ENCODE data around the gene SLC35E2B.
A peak's percentile ranks its signal among the peaks of the same experiment; 100 is the strongest.
"Not testable (repeated sequence)": the region's sequence is repeated elsewhere in the genome, so short reads cannot be mapped to it uniquely, and the experiment has no call there.

SLC35E2B gene

DNA sequence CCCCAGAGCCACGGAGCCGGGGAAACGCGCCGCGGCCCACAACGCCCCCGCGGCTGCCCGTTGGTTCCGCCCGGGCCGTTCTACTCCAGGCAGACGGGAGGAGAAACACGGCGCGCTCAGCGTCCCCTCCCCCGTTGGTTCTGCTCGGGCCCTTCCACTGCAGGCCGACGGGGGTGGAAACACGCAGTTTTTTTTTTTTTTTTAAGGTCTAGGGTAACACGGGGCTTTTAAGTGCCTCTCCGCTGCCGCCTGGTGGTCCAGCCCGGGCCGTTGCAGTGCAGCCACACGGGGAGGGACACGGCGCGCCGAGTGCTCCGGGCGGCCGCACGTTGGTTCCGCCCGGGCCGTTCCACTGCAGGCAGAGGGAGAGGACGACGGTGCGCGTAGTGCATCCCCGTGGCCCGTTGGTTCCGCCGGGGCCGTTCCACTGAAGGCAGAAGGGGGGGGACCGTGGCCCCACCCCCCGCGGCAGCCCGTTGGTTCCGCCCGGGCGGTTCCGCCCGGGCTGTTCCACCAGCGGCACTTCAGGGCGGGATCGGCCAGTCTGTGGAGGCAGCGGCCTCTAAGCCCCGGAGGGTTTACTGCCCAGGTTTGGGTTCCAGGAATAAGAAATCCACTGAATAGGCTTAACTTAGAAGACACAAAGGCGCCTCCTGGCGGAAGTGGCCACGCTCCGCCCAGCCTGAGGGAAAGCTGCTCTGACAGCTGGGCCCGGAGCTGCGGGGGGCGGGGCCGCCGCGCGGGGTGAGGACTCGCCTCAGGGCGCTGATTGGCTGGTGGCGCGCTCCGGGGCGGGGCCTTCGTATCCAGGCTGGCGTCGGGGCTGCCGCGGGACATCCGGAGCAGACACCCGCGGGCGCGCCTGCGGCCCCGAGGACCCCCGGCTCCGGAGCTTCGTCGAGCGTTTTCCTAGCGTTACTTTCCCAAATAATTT, at the start of gene SLC35E2B:
Gene SLC35E2B (minus strand): TSS at position 82 of the 934 bp plus-strand sequence. CDS start 16,096 bp downstream, outside the sequence.
- peak; percentile 90 to 98 (median 94) for DNase-seq

- DNase-seq, result not testable (repeated sequence)
Observed at GRCh38 chr1:1741013-1741412, 48.4 kb upstream of the SLC35E2B start.

GRCh38 chr1:1738799-1739337, 46.3 kb upstream of the SLC35E2B start:
- not testable (repeated sequence) for DNase-seq

GRCh38 chr1:1737675-1738590, 45.3 kb upstream of the SLC35E2B start:
- not testable (repeated sequence) for DNase-seq

DNA sequence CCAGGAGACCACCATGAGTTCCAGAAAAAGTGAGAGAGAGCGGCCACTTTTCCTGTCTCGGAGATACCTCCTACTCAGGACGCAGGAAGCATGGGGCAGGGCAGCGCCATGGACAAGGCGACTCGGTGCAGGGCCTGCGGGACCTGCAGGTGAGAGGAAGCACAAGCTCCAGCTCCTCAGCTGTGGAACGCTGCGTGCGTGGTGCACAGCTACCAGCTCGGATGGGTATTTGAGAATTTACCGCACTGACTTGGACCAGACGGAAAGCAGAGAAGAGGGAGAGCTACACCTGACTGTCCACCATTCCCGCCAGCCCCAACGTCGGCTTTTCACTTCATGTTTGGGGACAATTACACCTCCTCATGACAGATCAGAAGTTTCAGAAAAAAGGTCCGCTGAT, 39.8 kb upstream of the SLC35E2B start:
- DNase-seq, result no peak

DNA sequence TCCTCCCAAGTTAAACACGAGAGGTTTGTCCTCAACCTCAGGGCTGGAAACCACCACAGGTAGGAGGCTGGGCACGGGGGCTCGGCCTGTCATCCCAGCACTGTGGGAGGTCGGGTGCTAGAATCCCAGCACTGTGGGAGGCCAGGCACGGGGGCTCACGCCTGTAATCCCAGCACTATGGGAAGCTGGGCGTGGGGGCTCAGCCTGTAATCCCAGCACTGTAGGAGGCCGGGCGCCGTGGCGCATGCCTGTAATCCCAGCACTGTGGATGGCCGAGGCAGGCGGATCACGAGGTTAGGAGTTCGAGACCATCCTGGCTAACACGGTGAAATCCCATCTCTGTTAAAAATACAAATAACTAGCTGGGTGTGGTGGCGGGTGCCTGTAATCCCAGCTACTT, 38.3 kb upstream of the SLC35E2B start:
- no peak for DNase-seq

GRCh38 chr1:1730230-1730629, 37.6 kb upstream of the SLC35E2B start:
- DNase-seq, result not testable (repeated sequence)

DNA sequence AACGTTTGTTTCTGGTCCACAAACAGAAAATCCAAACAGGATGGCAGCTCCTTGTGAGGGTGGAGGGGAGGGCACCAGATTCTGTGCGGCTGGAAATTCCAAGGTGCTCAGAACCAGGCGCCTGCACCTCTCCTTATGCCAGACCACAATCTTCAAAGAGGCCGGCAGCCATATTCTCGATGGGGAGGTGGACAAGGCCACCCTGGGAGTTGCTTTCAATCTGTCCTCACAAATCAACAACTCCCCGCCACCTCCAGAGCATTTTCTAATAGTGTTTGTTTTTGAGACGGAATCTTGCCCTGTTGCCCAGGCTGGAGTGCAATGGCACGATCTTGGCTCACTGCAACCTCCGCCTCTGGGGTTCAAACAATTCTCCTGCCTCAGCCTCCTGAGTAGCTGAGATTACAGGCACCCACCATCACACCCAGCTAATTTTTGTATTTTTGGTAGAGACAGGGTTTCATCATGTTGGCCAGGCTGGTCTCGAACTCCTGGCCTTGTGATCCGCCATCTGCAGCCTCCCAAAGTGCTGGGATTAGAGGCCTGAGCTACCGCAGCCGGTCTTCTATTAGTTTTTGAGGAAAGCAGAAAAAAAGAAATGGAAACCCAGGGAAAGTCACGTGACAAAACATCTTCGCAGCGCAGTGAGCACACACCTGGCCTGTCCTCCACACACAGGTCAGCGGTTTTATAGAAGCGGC, 36.7 kb upstream of the SLC35E2B start:
- not testable (repeated sequence) for DNase-seq

DNA sequence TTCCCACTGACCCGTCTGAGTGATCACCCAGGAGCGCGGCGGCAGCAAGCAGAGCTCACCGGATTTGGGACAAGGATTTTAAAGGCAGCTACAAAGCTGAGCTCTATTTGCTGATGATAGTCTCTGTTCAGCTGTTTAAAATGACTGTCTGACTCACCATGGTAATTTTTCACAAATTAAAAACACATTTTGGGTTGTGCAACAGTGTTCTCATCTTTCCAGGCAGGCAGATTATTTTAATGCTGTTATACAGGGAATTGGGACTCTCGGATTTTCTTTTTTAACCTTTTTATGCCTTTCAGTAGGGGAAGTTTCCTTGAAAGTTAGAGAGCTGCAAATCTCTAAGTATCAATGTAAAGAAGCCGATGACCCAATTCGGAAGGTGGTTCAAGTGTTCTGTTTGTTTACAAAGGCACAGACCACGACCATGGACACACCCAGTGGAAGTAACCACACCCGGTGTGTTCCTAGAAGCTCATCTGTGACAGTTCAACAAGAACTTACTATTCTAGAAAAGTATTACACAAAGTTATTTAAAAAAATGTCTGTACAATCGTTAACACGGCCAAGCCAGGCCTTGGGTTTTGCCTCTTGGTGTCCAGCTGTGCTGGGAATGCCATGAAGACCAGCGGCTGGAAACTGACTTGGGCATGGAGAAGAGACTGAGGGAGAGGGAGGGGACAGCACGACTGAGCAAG, 35.9 kb upstream of the SLC35E2B start:
- DNase-seq, result peak in 3 of 6 experiments; percentile 5 to 48 (median 25)

DNA sequence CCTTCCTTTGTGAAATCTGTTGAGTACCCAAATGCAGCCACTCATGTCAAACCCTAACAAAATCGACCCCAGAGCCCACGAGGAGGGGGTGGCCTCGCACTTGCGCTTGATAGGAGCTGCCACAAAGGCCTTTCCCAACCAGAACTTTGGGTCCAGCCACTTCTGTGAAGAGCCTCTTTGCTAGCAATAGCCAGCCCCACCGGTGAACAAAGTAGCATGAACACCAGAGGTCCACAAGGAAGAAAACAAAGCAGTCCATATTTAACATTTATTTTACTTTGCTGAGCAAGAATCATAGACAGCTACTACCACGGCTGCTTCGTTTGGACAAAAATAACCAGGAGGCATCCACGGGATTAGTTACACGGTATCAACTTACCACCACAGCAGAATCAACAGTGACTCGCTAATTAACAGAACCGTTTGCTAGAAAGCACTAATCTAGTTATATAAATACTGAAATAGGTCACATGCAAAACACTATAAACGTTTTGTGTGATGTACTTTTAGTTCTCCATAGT, 34.6 kb upstream of the SLC35E2B start:
- DNase-seq, result not testable (repeated sequence)

DNA sequence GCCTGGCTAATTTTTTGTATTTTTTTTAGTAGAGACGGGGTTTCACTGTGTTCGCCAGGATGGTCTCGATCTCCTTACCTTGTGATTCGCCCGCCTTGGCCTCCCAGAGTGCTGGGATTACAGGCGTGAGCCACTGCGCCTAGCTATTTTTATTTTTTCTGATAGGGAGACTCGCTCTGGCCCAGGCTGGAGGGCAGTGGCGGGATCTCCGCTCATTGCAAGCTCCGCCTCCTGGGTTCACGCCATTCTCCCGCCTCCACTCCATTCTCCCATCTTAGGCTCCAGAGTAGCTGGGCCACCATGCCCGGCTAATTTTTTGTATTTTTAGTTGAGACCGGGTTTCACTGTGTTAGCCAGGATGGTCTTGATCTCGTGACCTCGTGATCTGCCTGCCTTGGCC, 33.5 kb upstream of the SLC35E2B start:
- DNase-seq, result not testable (repeated sequence)

- DNase-seq, result peak; percentile 95 to 99 (median 98)
Observed at GRCh38 chr1:1724035-1724864, 31.7 kb upstream of the SLC35E2B start, which contains the start of gene CDK11A. TSS of gene CDK11A (minus strand) at chr1:1724357. CDS start at chr1:1722818, 1,539 bp downstream.

- no peak for DNase-seq
Observed at GRCh38 chr1:1721201-1721600, 28.6 kb upstream of the SLC35E2B start.

DNA sequence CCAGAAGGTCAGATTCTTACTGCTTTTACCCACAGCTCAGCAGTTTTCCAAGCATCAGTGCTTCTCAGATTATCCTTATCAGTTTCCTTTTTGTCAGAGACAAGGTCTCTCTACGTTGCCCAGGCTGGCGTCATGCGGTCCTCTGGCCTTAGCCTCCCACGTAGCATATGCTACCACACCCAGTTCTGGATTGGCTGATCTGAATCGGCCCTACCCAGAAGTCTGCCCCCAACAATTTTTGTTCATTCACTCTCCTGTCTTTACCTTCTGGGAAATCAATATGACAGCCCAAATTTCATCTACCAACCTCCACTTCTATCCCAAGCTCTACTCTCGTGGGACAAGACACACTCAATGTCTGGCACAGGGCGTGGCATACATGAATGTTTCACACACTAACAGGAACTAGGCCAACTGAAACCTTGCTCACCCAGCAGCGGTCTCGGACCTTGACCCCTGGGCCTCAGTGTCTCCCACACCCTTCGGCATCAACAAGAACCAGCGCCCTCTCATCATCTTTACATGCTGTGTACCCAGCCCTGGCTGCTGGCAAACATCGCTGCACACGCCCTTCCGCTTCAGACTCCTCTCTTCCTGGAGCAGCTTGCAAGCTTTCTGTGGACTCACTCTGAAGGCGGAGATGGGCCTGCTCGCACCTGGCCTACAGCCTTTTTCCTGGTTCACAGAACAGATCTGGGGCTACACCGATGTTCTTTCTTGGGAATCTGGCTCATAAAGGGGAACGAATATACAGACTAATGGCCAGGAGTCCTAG, 22.7 kb upstream of the SLC35E2B start:
- not testable (repeated sequence) for DNase-seq

DNA sequence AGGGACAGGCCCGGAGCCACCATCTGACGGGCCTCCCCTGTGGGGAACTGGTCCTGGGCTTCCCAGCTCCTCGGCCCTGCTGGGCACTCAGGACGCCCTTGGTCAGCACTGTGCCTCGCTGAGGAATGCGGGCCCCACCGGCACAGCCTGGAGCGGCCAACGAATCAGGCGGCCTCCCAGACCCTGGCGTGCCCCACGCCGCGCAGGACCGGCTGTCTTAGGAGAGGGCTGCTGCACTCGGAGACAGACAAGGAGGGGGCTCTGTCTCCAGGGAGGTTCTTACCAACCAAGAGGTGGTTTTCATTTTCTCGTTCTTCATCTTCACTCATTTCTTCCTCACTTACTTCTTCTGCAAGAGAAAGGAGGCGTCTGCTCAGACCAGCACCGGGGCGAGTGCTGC, 15.3 kb upstream of the SLC35E2B start:
- not testable (repeated sequence) for DNase-seq

DNA sequence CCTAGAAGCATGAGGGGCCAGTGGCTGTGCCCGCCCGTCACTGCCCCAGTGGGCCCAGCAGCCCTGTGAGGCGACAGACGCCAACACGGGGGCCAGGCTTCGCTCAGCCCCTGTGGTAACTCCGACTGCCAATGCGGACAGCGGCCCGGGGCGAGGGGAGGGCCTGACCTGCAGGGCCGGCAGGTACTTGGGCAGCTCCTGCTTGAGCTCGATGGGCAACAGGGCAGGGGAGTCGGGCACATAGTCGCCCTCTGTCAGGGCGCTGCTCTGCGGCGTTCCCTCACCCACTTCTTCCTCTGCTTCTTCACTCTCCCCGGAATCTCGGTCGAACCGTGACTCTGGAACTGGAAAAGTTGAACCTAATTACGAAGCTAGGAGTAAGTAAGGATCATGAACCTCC, 14.6 kb upstream of the SLC35E2B start:
- DNase-seq, result not testable (repeated sequence)

GRCh38 chr1:1705623-1706022, 13.0 kb upstream of the SLC35E2B start:
- not testable (repeated sequence) for DNase-seq

DNA sequence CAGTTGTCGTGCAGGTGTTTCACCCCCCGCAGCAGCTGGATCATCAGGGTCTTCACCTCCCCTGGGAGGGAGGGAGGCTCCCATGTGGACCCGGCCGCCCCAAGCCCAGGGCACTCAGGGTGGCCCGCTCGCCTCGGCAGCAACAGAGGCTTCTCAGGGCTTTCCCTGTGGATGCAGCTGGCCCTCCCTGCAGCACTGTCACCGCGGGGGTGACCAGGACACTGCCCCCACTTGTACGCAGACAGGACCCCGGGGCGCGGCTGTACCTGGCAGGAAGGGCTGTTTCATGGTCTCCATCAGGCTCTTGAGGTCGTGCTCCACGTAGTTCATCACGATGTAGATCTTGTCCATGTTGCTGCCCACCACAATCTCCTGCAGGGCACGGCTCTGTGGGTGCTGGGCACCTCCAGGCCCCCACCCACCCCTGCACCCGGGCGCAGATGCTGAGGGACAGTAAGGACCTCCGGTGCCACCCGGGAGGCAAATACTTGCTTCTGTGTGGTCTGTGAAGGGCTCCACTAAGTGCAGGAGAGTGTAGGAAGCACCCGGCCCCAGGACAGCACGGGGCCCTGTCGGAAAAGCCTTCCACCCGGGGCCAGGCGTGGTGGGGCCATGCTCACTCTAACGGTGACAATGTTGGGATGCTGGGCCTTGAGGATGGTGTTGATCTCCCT, 11.8 kb upstream of the SLC35E2B start:
- DNase-seq, result not testable (repeated sequence)

DNA sequence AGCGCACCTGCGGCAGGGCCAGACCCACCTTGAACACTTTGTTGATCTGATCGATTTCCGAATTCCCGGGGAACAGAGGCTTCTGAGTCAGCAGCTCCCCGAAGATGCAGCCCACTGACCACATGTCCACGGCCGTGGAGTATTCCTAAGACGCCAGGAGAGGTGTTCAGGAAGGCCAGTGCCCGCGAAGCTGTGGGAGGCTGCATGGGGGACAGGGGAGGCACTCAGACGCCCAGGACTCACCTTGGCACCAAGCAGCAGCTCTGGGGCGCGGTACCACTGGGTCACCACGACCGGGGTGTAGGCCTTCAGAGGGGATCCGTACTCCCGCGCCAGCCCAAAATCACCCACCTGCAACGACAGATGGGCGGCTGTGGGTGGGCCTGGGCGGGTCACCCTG, 11.2 kb upstream of the SLC35E2B start:
- no peak for DNase-seq

Data from stimulated activated naive CD4-positive, alpha-beta T cell (primary cell).